K562 (cell line): ENCODE data around the gene ACAD10. TPM values are rescaled to one million over a fixed set of nuclear protein-coding genes. Genes with fewer than 3 reads are reported as not detected.

Source experiments
- ATAC-seq: fragments of 200-7000 bp; cut with Tn5 transposase; 3 replicates; pipeline ENCODE4 v1.9.1; 2020; ENCODE audit warnings: moderate library complexity
- BruUV-seq: library from RNA; stranded (reverse); fragments of 400-500 nt; replicated peaks from 2 replicates; lab custom pipeline; 2021; lab: Mats Ljungman, UMichigan
- CTCF ChIA-PET: fragments of 300-600 bp; formaldehyde crosslinking; extraction: SDS; loops from one replicate; lab custom pipeline; 2021; ENCODE audit warnings: low intra/inter-chr PET ratio; lab: Yijun Ruan, JAX
- POLR2A ChIA-PET: fragments of 300-600, 350-650 bp; sonication (Branson Sonifier 250); formaldehyde crosslinking; extraction: SDS; loops from one replicate; lab custom pipeline; 2021; ENCODE audit warnings: antibody characterized with exemption, inconsistent platforms; lab: Yijun Ruan, JAX
- DNase-seq, 4 experiments: peaks; one replicate each; pipeline versions ENCODE4 v3.0.0 to v3.0.0-alpha.2; 2011 to 2018; ENCODE audit warnings: low spot score in 3 of 4, mixed read lengths in 3 of 4; ENCODE audit errors: extremely low read depth in 1 of 4
- FAIRE-seq: peaks from 2 replicates; lab custom pipeline; 2011; peaks lifted over from hg19 to GRCh38; lab: Jason Lieb, UNC
- H2AFZ ChIP-seq: 2 replicates; pipeline ENCODE4 v1.6.0; 2011; ENCODE audit warnings: low read depth, low read length, control low read depth, inconsistent platforms
- H3K27ac ChIP-seq: fragments of 200-600 bp; 3 replicates; pipeline ENCODE4 v1.8.0; 2011; ENCODE audit warnings: low read depth, mild to moderate bottlenecking, control low read depth, inconsistent platforms, low read length, moderate library complexity, mixed read lengths; ENCODE audit errors: extremely low read depth
- H3K27me3 ChIP-seq, 2 experiments: fragments of 300-600 bp in 1 of 2; 2 replicates in 1 of 2; 3 replicates in 1 of 2; pipeline versions ENCODE4 v1.6.0 to v1.8.0; 2011; ENCODE audit warnings: inconsistent platforms in 2 of 2, low read length in 2 of 2, mild to moderate bottlenecking in 1 of 2, mixed read lengths in 1 of 2, moderate library complexity in 1 of 2; ENCODE audit not compliant: control insufficient read depth in 2 of 2, insufficient read depth in 2 of 2
- H3K36me3 ChIP-seq: fragments of 300-600 bp; 3 replicates; pipeline ENCODE4 v1.8.0; 2011; ENCODE audit warnings: mild to moderate bottlenecking, low read length, inconsistent platforms; ENCODE audit not compliant: control insufficient read depth, insufficient read depth
- H3K4me1 ChIP-seq, 2 experiments: fragments of 200-600 bp in 1 of 2; replicated peaks in 1 of 2; 2 replicates in 1 of 2; 3 replicates in 1 of 2; pipeline versions ENCODE4 v1.5.1 to v1.8.0; 2011; ENCODE audit warnings: inconsistent platforms in 2 of 2, low read length in 2 of 2, mild to moderate bottlenecking in 1 of 2, mixed read lengths in 1 of 2, moderate library complexity in 1 of 2; ENCODE audit not compliant: control insufficient read depth in 2 of 2, insufficient read depth in 2 of 2
- H3K4me2 ChIP-seq: 2 replicates; pipeline ENCODE4 v1.6.1; 2011; ENCODE audit warnings: low read length, control low read depth, inconsistent platforms, mixed read lengths; ENCODE audit not compliant: insufficient read depth
- H3K4me3 ChIP-seq: fragments of 200-600 bp; sonication (generic), shearing (Covaris generic); 2 replicates; pipeline ENCODE4 v1.5.1; 2016; ENCODE audit warnings: control low read depth, inconsistent platforms
- H3K79me2 ChIP-seq: fragments of 200-600 bp; 3 replicates; pipeline ENCODE4 v1.8.0; 2011; ENCODE audit warnings: low read length, inconsistent platforms; ENCODE audit not compliant: control insufficient read depth, insufficient read depth
- H3K9ac ChIP-seq, 2 experiments: 2 replicates each; pipeline versions ENCODE4 v1.6.0 to v1.6.1; 2011; ENCODE audit warnings: low read depth in 2 of 2, low read length in 2 of 2, control low read depth in 1 of 2, inconsistent platforms in 1 of 2, mild to moderate bottlenecking in 1 of 2, mixed read lengths in 1 of 2; ENCODE audit not compliant: insufficient read depth in 1 of 2
- H3K9me1 ChIP-seq: one replicate; pipeline ENCODE4 v1.6.0; 2011; ENCODE audit warnings: inconsistent platforms, mild to moderate bottlenecking, low read length, moderate library complexity; ENCODE audit not compliant: control insufficient read depth, insufficient read depth
- H3K9me3 ChIP-seq: replicated peaks from 2 replicates; pipeline ENCODE4 v1.5.1; 2011; ENCODE audit warnings: low read depth, low read length, inconsistent platforms; ENCODE audit not compliant: control insufficient read depth, insufficient read depth
- H4K20me1 ChIP-seq: replicated peaks from 2 replicates; pipeline ENCODE4 v1.6.1; 2011; ENCODE audit warnings: low read length, inconsistent platforms, mixed read lengths; ENCODE audit not compliant: control insufficient read depth, insufficient read depth
- HMG20A ChIP-seq: fragments of 450-650 bp; formaldehyde crosslinking; conservative IDR thresholded peaks from 2 replicates; pipeline ENCODE4 v1.4.0; 2020; ENCODE audit warnings: mild to moderate bottlenecking, mixed read lengths
- HMG20B ChIP-seq: fragments of 250-450 bp; sonication (Bioruptor Pico); IDR thresholded peaks from 2 replicates; pipeline ENCODE4 v1.5.0; 2021; ENCODE audit warnings: mild to moderate bottlenecking
- ILK ChIP-seq: fragments of 450-650 bp; IDR thresholded peaks from 2 replicates; pipeline ENCODE4 v1.6.1; 2016; ENCODE audit warnings: missing genetic modification characterization, low read depth, mild to moderate bottlenecking, missing compliant biosample characterization, moderate library complexity, borderline replicate concordance
- KHSRP ChIP-seq: fragments of 450-650 bp; IDR thresholded peaks from 2 replicates; pipeline ENCODE4 v1.6.1; 2017
- MTA2 ChIP-seq: fragments of 450-650 bp; IDR thresholded peaks from 2 replicates; pipeline ENCODE4 v1.6.1; 2016; ENCODE audit warnings: low read depth
- NR2C1 ChIP-seq, 2 experiments: fragments of 450-650 bp; IDR thresholded peaks; 2 replicates each; pipeline ENCODE4 v1.6.1; 2017; ENCODE audit warnings: mild to moderate bottlenecking in 2 of 2, antibody characterized with exemption in 1 of 2, inconsistent platforms in 1 of 2, missing compliant biosample characterization in 1 of 2, missing genetic modification characterization in 1 of 2
- PTBP1 ChIP-seq: fragments of 200-400 bp; formaldehyde crosslinking; IDR thresholded peaks from 2 replicates; pipeline ENCODE4 v1.6.1; 2017; ENCODE audit warnings: low read depth, low read length
- PURB ChIP-seq: sonication (generic); formaldehyde crosslinking; IDR thresholded peaks from 2 replicates; pipeline ENCODE4 v1.9.0; 2021; ENCODE audit warnings: low read depth, mild to moderate bottlenecking, missing genetic modification reagents
- TEAD2 ChIP-seq: fragments of 450-650 bp; IDR thresholded peaks from 2 replicates; pipeline ENCODE4 v1.6.1; 2016; ENCODE audit warnings: missing genetic modification characterization, control low read depth, missing compliant biosample characterization
- ZNF561 ChIP-seq: fragments of 450-650 bp; formaldehyde crosslinking; conservative IDR thresholded peaks from 2 replicates; pipeline ENCODE4 v1.4.0; 2020; ENCODE audit warnings: mild to moderate bottlenecking, moderate library complexity
- WGBS: fragments of 100-300 bp; shearing (Covaris generic); methylation state at CpG from one replicate; pipeline ENCODE4 v1.1.6; 2016; ENCODE audit warnings: low coverage, mixed read lengths; ENCODE audit not compliant: insufficient coverage; ENCODE audit errors: missing lambda C conversion rate; 5-methylcytosine and 5-hydroxymethylcytosine counted together
- in situ Hi-C: fragments of 300-500 bp; cut with MboI; formaldehyde crosslinking; loops from 4 replicates; pipeline ENCODE4 v1.15.0; 2018; ENCODE audit warnings: inconsistent platforms, mixed read lengths
- intact Hi-C: fragments of 100-400 bp; cut with micrococcal nuclease; formaldehyde crosslinking; loops from 2 replicates; pipeline ENCODE4 v1.14.2; 2022
- polyA plus RNA-seq, 8 experiments: library from polyadenylated mRNA; depleted of rRNA in 4 of 8; stranded (reverse) in 5 of 8; unstranded in 3 of 8; fragments of >200 nt; fragmentation: Nextera tagmentation in 2 of 8; fragmentation: Illumina TruSeq in 1 of 8; extraction: Ambion mirVana in 2 of 8; extraction: Trizol in 1 of 8; gene quantifications; 2 replicates each; pipeline versions ENCODE4 v1.2.1 to v1.2.3, GENCODE V29; 2011 to 2014; ENCODE audit warnings: inconsistent platforms in 1 of 8, missing spikeins in 1 of 8
- total RNA-seq, 7 experiments: library from RNA; depleted of rRNA in 6 of 7; stranded (reverse); fragments of >200 nt in 6 of 7; fragmentation: Illumina TruSeq in 2 of 7; extraction: Trizol in 2 of 7; gene quantifications; 2 replicates each; pipeline versions ENCODE4 v1.2.1 to v1.2.3, GENCODE V29; 2011 to 2021; ENCODE audit warnings: low replicate concordance in 1 of 7
- TF ChIP-seq, protein P1 (sequence below): fragments of 200-800 bp; sonication (Bioruptor generic); IDR thresholded peaks from 2 replicates; pipeline ENCODE4 v1.6.1; 2016; ENCODE audit warnings: missing genetic modification characterization, missing compliant biosample characterization

The ACAD10 gene
- total and polyA plus RNA-seq, 9 of the 15 experiments (the other 6 are each of a cell fraction or from before 2014, with no cell fraction given), result 2.3 to 19.2 (median 12.0) TPM

DNA sequence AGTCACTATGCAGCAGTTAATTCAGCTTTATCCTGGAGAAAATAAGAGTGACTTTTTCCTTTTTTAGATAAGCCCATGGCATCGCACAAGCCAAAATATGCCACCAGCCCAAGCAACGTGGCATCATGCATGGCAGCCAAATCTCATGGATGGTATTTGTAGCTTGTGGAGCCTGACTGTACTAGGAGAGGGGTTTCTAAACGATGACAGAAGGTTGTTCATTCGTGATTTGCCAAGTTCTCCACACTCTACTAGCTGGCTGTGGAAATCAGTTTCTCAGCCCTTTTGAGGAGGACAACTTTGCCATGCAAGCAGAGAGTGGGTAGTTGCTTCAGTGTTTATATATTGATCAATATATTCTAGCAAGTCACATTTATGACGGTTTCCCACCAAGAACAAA lies 45.3 kb upstream of the ACAD10 start:
- Histone ChIP-seq H3K4me3 (no peak overlapping the region), H3K9me1 (no peaks in the 10 kb centered on the region), H3K27ac (no peak overlapping the region), H3K79me2 (no peaks in the 10 kb centered on the region), H3K9me3 (no peaks in the 10 kb centered on the region), H4K20me1 (no peaks in the 10 kb centered on the region), H2AFZ (no peak overlapping the region), H3K4me2 (no peak overlapping the region), H3K27me3 (no peaks in the 10 kb centered on the region), H3K9ac (no peak overlapping the region), H3K36me3 (peaks cover 39% of the 10 kb centered on the region; the same call in 2 of the 3 replicates), H3K4me1 (peaks cover 21 to 23% of the 10 kb centered on the region in 2 experiments)
- BruUV-seq, result no TSS peak
- FAIRE-seq (no peak), DNase-seq (no peak), ATAC-seq (no peak)
- in situ Hi-C loops (no loop called here), intact Hi-C loops (no loop called here)
- TF ChIP-seq PTBP1, result no peak
- TF ChIP-seq HMG20B (CRISPR knock-in tag), result no peak
- TF ChIP-seq PURB, result no peak
- TF ChIP-seq TEAD2 (tag), result no peak
- TF ChIP-seq HMG20A (CRISPR knock-in tag), result no peak
- no peak for TF ChIP-seq KHSRP
- TF ChIP-seq, protein P1, sequence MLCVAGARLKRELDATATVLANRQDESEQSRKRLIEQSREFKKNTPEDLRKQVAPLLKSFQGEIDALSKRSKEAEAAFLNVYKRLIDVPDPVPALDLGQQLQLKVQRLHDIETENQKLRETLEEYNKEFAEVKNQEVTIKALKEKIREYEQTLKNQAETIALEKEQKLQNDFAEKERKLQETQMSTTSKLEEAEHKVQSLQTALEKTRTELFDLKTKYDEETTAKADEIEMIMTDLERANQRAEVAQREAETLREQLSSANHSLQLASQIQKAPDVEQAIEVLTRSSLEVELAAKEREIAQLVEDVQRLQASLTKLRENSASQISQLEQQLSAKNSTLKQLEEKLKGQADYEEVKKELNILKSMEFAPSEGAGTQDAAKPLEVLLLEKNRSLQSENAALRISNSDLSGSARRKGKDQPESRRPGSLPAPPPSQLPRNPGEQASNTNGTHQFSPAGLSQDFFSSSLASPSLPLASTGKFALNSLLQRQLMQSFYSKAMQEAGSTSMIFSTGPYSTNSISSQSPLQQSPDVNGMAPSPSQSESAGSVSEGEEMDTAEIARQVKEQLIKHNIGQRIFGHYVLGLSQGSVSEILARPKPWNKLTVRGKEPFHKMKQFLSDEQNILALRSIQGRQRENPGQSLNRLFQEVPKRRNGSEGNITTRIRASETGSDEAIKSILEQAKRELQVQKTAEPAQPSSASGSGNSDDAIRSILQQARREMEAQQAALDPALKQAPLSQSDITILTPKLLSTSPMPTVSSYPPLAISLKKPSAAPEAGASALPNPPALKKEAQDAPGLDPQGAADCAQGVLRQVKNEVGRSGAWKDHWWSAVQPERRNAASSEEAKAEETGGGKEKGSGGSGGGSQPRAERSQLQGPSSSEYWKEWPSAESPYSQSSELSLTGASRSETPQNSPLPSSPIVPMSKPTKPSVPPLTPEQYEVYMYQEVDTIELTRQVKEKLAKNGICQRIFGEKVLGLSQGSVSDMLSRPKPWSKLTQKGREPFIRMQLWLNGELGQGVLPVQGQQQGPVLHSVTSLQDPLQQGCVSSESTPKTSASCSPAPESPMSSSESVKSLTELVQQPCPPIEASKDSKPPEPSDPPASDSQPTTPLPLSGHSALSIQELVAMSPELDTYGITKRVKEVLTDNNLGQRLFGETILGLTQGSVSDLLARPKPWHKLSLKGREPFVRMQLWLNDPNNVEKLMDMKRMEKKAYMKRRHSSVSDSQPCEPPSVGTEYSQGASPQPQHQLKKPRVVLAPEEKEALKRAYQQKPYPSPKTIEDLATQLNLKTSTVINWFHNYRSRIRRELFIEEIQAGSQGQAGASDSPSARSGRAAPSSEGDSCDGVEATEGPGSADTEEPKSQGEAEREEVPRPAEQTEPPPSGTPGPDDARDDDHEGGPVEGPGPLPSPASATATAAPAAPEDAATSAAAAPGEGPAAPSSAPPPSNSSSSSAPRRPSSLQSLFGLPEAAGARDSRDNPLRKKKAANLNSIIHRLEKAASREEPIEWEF (CRISPR knock-in tag), result no peak
- no peak for TF ChIP-seq ZNF561
- no peak for TF ChIP-seq NR2C1 (IDR thresholded peaks at IDR 0.05)
- no peak for TF ChIP-seq NR2C1 (tag; IDR thresholded peaks at IDR 0.05)
- no peak for TF ChIP-seq MTA2
- TF ChIP-seq ILK (tag), result no peak
- 82% methylated on average over 5 of the region's 5 CpGs for WGBS
- ChIA-PET CTCF (no interaction called here), POLR2A (interaction anchor here (1.0 to 1.7 kb wide), 3 partner anchors 13 to 39 kb away, joined by 3 to 7 read pairs (median 5); no protein-coding TSS in a partner anchor)
